ENCODE data around the gene TDRKH. TPM values are rescaled to one million over a fixed set of nuclear protein-coding genes. Genes with fewer than 3 reads are reported as not detected.
"Not testable (repeated sequence)": the region's sequence is repeated elsewhere in the genome, so short reads cannot be mapped to it uniquely, and the experiment has no call there.

Gene TDRKH
- total RNA-seq, 1 donor from 2014 or later: 12.3 TPM

DNA sequence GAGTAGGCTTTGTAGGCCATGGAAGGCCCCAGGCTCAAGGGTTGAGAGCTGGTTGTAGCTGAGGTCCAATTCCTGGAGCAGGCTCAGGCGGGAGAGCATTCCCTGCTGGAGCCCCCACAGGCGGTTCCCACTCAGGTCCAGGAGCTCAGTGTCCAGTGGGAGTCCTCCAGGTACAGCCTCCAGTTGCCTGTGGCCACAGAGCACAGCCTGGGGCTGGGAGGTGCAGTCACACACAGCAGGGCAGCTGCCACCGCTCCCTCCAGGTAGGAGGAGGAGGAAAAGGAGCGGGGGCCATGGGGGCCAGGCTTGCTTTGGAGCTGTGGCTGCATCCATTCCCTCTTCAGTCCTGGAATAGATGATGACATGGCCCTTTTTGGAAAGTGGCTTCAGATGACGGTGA is 12.1 kb upstream of the TDRKH start:
- DNase-seq (ENCODE audit: low spot score): no peak

DNA sequence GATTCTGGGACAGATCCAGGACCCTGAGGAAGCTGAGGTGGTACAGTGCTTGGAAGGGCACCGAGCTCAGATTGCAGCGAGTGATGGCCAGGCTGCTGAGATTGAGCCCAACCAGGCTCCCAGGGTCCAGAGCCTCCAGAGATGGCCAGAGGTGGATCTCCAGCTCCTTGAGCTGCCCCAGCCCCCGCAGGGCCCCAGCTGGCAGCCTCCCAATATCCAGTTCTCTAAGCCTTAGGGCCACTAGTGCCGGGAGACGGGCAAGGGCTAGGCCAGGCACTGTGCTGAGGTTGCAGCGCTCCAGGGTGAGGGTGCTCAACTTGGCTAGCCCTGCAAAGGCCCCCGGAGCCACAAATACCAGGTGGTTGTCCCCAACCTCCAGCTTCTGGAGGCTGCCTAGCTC is 11.5 kb upstream of the TDRKH start:
- DNase-seq (ENCODE audit: low spot score): no peak

GRCh38 chr1:151801310-151801820 is 11.1 kb upstream of the TDRKH start:
- DNase-seq (ENCODE audit: low spot score): no peak

- no peak for DNase-seq (ENCODE audit: low spot score)
These were observed 10.5 kb upstream of the TDRKH start for GRCh38 chr1:151800830-151801229.

DNA sequence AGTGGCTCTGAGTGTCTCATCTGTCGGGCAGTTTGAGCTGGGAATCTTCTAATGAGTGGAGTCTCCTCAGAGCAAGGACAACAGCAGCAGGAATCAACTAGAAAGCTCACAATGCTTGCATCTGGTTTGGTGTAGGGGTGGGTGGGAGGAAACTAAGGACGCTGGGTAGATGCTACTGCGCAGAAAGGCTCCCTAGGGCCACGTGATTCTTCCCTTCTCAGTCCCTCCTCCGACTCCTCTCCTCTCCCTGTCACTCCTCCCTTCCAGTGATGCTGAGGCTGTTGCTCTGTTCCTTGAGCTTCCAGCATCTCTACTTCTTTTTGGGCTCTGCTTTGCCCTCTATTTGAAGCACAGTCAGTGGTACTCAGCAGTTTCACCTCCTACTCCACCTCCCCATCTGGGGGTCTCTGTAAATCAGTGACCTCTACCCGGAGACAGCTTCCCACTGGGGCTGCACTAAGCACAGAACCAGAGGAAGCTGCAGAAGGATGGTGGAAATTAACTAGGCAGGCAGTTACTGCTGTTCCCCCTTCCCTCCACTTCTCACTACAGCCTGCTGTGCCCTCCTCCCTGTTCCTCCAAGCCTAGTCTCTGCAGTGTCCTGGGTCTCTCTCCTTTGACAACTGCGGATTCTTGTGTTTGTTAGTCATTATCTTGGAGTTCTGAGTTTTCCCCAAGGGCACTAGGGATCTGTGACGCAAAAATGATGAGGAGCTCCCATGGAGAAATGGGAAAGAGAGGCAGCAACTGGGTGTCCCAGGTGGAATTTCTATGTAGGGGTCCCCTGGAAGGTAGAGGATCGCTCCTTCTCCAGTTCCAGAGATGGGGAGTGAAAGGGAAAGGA is 9.1 kb upstream of the TDRKH start:
- DNase-seq (ENCODE audit: low spot score): no peak

GRCh38 chr1:151798571-151798970 is 8.3 kb upstream of the TDRKH start:
- DNase-seq (ENCODE audit: low spot score): no peak

DNA sequence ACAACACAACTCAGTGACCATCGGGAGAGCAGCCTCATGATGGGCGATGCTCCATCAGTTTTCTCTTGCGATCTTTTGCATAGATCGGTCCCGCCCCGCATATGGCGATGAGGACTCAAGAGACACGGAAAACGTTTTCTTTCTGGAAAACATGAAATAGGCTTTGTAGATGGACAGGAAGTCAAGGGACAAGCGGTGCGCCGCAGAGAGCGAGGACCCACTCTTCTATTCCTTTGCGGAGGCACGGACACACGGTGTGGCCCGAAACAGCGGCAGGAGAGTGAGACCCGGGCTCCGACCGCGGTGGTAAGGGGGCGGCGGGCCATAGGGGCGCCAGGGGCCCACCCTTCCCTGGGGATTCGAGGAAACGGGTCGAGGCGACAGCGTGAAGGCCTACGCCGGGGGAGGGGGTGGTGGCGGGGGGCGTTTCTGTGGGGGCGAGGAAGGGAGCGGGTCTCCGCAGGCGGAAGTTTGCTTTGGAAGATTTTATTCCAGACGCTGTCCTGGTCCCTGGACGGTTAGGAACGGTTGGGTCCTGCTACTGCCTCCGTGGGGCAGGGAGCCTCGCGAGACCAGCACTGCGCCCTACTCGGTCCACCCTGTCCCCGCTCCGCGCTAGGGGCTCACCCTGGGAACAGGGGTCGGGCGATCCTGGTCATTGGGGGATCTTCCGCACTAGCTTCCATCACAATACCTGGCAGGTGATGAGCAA is 796 bp upstream of the TDRKH start:
- DNase-seq (ENCODE audit: low spot score): no peak

GRCh38 chr1:151787689-151788088 is 2.6 kb downstream of the TDRKH start:
- DNase-seq (ENCODE audit: low spot score): no peak

GRCh38 chr1:151783796-151784195 is 6.5 kb downstream of the TDRKH start:
- no peak for DNase-seq (ENCODE audit: low spot score)

DNA sequence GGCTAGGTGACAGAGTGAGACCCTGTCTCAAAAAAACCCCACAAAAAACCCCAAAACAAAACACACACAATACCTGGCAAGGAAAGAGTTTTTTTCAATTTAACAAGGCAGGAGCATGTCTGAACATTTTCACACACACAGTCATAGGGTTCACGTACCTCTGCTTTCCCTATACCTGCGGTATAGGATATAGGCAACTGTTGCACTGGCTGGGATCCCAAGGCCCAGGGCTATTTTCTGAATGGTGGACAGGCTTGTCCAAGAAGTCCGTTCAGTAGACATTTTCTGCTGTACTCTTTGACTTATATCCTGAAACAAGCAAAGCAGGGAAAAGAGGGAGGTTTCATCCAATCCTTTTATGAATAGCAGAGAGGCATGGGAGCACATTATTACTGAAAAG is 7.6 kb downstream of the TDRKH start:
- no peak for DNase-seq (ENCODE audit: low spot score)

GRCh38 chr1:151782026-151782425 is 8.3 kb downstream of the TDRKH start:
- DNase-seq (ENCODE audit: low spot score): not testable (repeated sequence)

DNA sequence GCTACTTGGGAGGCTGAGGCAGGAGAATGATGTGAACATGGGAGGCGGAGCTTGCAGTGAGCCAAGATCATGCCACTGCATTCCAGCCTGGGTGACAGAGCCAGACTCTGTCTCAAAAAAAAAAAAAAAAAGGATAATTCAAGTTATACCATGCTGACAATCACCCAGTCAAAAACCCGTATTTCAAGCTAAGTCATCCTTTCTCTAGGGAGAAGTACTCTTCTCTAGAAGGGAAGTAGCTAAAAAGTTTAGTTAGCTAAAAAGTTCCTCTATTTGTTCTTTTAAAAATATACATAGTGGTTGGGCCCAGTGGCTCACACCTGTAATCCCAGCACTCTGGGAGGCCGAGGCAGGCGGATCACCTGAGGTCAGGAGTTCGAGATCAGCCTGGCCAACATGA is 9.6 kb downstream of the TDRKH start:
- DNase-seq (ENCODE audit: low spot score): not testable (repeated sequence)

- DNase-seq (ENCODE audit: low spot score): no peak
These were observed 10.4 kb downstream of the TDRKH start for GRCh38 chr1:151779852-151780251.

GRCh38 chr1:151777317-151777716 is 13.0 kb downstream of the TDRKH start:
- DNase-seq (ENCODE audit: low spot score): no peak

GRCh38 chr1:151776665-151777062 is 13.6 kb downstream of the TDRKH start:
- DNase-seq (ENCODE audit: low spot score): no peak

- DNase-seq (ENCODE audit: low spot score): no peak
These were observed 14.2 kb downstream of the TDRKH start for GRCh38 chr1:151775894-151776664.

- DNase-seq (ENCODE audit: low spot score): no peak
These were observed 15.9 kb downstream of the TDRKH start for GRCh38 chr1:151774256-151774922.

- DNase-seq (ENCODE audit: low spot score): no peak
These were observed 16.6 kb downstream of the TDRKH start for GRCh38 chr1:151773702-151774101.

GRCh38 chr1:151769270-151769669 is 21.0 kb downstream of the TDRKH start:
- not testable (repeated sequence) for DNase-seq (ENCODE audit: low spot score)

DNA sequence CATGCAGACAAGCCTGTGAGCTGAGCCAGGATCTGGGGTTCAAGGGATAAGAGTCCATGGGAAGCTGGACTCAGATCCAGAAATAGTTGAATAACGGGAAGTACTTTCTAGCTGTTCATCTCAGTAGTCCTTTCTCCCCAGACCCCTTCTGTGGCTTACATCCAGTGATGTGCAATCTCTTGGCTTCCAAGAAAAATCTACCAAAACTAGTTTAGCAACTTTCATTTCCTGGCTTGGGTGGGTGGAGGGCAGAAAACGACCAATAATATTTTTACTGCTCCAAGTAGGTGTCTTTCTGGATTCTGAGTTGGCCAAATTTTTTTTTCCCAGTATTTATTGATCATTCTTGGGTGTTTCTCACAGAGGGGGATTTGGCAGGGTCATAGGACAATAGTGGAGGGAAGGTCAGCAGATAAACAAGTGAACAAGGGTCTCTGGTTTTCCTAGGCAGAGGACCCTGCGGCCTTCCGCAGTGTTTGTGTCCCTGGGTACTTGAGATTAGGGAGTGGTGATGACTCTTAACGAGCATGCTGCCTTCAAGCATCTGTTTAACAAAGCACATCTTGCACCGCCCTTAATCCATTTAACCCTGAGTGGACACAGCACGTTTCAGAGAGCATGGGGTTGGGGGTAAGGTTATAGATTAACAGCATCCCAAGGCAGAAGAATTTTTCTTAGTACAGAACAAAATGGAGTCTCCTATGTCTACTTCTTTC is 21.8 kb downstream of the TDRKH start:
- DNase-seq (ENCODE audit: low spot score): not testable (repeated sequence)

GRCh38 chr1:151763990-151764389 is 26.3 kb downstream of the TDRKH start:
- no peak for DNase-seq (ENCODE audit: low spot score)
